ENCODE data around the gene RCOR2.

The RCOR2 gene

GRCh38 chr11:63922673-63923192 is 5.8 kb upstream of the RCOR2 start:
- DNase-seq (ENCODE audit: low spot score), result no peak

GRCh38 chr11:63920939-63921417 is 4.0 kb upstream of the RCOR2 start:
- peak; percentile 83 for DNase-seq (ENCODE audit: low spot score)

GRCh38 chr11:63920126-63920938 is 3.4 kb upstream of the RCOR2 start:
- peak; percentile 77 for DNase-seq (ENCODE audit: low spot score)

- DNase-seq (ENCODE audit: low spot score), result peak; percentile 75
These were observed 2.5 kb upstream of the RCOR2 start for GRCh38 chr11:63919267-63920125.

GRCh38 chr11:63918507-63919191 is 1.7 kb upstream of the RCOR2 start:
- no peak for DNase-seq (ENCODE audit: low spot score)

GRCh38 chr11:63917692-63918506 is 935 bp upstream of the RCOR2 start:
- DNase-seq (ENCODE audit: low spot score), result peak; percentile 69

GRCh38 chr11:63915961-63916836 is 765 bp downstream of the RCOR2 start:
- DNase-seq (ENCODE audit: low spot score), result peak; percentile 91

- no peak for DNase-seq (ENCODE audit: low spot score)
These were observed 1.9 kb downstream of the RCOR2 start for GRCh38 chr11:63914896-63915691.

- DNase-seq (ENCODE audit: low spot score), result no peak
These were observed 2.8 kb downstream of the RCOR2 start for GRCh38 chr11:63913866-63914830.

GRCh38 chr11:63912678-63913077 is 4.3 kb downstream of the RCOR2 start:
- no peak for DNase-seq (ENCODE audit: low spot score)

- no peak for DNase-seq (ENCODE audit: low spot score)
These were observed 5.1 kb downstream of the RCOR2 start for GRCh38 chr11:63911876-63912275.

GRCh38 chr11:63911440-63911839 is 5.5 kb downstream of the RCOR2 start:
- no peak for DNase-seq (ENCODE audit: low spot score)

GRCh38 chr11:63910675-63911074 is 6.3 kb downstream of the RCOR2 start:
- no peak for DNase-seq (ENCODE audit: low spot score)

GRCh38 chr11:63909591-63910506 is 7.1 kb downstream of the RCOR2 start:
- DNase-seq (ENCODE audit: low spot score), result peak; percentile 77

GRCh38 chr11:63908631-63909401 is 8.1 kb downstream of the RCOR2 start:
- no peak for DNase-seq (ENCODE audit: low spot score)

- DNase-seq (ENCODE audit: low spot score), result peak; percentile 72
These were observed 9.0 kb downstream of the RCOR2 start for GRCh38 chr11:63907808-63908530.
